ENCODE results near the gene HIF1A.
"Not testable (repeated sequence)": the region's sequence is repeated elsewhere in the genome, so short reads cannot be mapped to it uniquely, and the experiment has no call there.

Gene HIF1A

DNA sequence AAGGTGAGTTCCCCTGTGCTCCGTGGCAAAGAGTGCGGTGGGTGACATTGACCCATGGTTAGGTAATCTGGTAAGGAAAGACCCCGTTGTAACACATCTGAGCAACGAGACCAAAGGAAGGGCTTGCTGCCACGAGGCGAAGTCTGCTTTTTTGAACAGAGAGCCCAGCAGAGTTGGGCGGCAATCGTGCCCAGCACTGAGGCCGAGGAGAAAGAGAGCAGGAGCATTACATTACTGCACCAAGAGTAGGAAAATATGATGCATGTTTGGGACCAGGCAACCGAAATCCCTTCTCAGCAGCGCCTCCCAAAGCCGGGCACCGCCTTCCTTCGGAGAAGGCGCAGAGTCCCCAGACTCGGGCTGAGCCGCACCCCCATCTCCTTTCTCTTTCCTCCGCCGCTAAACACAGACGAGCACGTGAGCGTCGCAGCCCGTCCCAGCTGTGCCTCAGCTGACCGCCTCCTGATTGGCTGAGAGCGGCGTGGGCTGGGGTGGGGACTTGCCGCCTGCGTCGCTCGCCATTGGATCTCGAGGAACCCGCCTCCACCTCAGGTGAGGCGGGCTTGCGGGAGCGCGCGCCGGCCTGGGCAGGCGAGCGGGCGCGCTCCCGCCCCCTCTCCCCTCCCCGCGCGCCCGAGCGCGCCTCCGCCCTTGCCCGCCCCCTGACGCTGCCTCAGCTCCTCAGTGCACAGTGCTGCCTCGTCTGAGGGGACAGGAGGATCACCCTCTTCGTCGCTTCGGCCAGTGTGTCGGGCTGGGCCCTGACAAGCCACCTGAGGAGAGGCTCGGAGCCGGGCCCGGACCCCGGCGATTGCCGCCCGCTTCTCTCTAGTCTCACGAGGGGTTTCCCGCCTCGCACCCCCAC is at the start of gene HIF1A:
TSS of gene HIF1A (plus strand) at position 684 of the 865 bp plus-strand sequence. CDS start 292 bp downstream, outside the sequence.
- peak; percentile 94 for DNase-seq (ENCODE audit: low spot score)

DNA sequence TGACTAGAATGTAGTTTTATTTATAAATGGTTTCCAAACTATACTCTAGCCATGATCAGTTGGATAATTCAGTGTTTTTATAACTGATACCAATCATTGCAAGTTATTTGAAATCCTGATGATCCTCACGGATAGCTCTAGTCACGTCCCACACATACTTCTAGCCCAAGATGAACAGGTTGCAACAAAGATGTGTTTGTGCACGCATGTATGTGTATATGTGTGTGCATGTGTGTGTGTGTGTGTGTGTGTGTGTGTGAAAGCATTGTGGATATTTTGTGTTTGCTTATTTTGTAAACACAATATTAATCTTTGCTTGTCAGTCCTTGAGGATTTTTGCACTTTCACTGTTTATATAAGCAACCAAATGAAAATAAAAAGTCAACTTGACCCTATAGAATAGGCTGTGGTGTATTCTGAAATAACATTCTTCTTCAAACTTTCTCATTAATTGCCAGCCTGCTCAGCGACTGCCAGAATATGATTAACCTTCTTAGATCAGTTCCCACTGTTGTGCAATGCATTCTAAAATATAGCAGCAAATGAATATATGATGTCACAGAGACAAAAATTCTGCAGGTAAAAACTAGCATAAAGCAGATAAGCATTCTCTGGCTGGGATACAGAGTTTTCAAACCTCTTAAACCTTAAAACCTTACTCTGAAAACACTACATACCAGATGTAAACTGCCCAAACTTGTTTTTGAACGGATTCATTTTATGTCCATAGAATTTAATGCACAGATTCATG is 48.8 kb upstream of the HIF1A start:
- DNase-seq (ENCODE audit: low spot score) = no peak

DNA sequence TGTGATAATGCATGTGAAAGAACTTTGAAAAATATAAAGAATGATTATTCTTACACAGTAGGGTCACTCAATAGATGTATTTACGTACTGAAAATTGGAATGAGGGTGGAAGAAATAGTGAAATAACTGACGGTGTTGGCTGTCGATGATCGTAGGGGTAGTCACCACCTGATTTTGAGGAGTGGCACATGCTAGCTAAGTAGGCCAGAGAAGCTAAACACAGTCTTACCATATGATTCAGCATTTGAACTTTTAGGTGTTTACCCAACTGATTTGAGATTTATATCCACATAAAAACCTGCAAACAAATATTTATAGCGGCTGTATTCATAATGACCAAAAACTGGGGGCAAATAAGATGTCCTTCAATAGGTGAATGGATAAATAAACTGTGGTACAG is 47.6 kb upstream of the HIF1A start:
- no peak for DNase-seq (ENCODE audit: low spot score)

DNA sequence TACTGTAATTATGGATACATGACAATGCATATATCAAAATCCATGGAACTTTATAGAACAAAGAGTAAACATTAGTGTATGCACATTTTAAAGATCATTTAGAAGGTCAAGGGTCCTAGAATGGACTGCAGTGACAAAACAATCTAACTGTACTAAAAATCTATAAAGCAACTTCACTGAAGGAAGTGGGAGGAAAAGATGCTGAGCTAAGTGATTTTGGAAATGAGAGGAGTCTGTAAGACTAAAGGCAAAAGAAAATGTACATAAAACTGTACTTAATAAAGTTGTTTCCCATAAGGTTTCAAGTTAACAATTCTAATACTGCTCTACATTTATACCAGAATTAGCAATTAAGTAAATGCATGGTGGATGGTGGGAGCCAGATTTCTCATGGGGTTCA is 46.9 kb upstream of the HIF1A start:
- DNase-seq (ENCODE audit: low spot score) = no peak

DNA sequence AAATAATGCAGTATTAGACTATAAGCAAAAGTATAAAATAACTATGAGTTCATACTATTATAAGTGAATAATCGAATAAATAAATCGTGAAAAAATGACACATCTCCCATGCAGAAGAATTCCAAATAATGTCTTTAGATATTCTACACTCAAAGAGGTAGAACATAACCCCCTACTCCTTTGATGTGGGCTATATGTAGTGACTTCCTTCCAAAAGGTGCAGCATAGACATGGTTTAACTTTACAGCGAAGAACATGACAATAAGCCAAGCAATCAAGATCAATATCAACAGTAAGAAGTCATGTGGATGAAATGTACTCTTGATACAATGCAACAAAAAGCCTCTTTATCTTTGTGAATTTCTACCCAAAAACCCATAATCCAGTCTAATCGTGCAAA is 46.0 kb upstream of the HIF1A start:
- no peak for DNase-seq (ENCODE audit: low spot score)

DNA sequence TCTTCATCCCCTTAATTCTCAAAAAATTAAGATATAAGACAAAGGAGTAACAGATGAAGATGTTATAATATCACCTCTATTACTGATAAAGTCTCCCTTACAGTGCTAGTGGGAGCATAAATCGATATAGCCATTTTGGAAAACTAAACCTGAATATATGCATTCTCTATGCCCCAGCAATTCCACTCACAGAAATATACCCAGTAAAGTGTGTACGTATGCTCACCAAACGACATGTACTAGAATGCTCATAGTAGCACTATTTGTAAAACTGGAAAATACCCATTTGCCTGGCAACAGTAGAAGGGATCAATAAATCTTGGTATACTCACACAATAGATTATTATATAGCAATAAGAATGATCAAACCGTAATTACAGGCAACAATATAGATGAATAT is 44.0 kb upstream of the HIF1A start:
- no peak for DNase-seq (ENCODE audit: low spot score)

DNA sequence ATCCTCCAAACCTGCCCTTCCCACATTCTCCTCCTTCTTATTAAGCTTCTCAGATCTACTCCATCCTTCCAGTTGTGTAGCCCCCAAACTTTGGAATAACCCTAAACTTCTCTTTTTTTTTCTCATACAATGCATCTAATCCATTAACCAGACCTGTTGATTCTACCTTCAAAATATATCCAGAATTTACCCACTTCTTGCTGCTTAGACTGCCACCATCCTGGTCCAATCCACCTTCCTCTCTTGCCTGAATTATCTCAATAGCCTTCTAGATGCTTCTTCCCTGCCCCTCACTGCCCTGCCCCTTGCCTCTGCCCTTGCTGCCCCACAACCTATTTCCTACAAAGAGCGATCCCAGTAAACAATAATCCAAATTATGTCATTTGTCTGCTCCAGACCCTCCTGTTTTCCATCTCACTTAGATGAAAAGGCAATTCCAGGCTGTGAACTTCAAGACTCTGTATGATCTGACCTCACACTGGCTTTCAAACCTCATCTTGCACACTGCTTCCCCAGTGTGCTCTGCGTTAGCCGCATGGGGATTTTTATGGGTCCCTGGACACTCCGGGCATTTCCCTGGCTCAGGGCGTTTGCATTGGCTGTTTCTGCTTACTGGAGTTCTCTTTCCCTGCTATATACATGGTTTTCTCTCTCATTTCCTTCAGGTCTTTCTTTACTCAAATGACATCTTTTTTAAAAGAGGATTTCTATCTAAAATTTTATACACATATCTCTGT is 42.6 kb upstream of the HIF1A start:
- no peak for DNase-seq (ENCODE audit: low spot score)

DNA sequence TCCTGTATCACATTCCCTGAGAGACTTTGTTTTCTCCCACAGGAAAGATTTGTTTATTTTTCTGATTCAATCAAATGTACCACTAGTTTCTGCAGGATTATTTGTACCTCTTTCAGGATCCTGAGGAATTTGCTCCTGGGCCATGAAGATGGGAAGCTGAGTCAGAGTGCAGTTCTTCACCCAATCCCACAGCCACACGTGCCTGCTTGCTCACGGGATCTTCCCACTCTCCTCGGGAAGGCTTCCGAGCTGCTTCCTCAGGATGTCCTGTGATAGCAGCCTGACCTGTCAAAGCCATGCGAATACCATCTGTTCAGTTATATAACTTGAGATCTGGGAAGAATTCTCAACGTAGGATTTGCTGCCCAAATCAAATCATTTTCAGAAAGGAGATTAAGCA is 41.8 kb upstream of the HIF1A start:
- no peak for DNase-seq (ENCODE audit: low spot score)

DNA sequence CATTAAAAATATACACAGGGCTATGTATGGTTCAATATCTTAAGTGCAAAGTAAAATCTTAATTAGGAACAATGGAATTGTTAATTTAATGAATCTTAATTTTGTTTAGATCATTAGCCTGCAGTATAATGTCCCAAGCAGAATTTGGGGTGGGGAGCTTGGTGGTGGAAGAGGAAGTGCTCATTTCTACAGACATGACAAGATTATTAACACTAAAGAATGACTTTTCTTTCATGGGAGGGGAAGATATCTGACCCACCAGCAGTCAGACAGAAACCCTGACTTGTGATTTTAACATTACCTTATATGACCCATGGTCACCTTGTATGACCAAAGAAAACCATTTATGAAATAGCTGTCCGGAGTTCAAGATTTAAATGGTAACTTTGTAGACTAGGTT is 41.3 kb upstream of the HIF1A start:
- no peak for DNase-seq (ENCODE audit: low spot score)

DNA sequence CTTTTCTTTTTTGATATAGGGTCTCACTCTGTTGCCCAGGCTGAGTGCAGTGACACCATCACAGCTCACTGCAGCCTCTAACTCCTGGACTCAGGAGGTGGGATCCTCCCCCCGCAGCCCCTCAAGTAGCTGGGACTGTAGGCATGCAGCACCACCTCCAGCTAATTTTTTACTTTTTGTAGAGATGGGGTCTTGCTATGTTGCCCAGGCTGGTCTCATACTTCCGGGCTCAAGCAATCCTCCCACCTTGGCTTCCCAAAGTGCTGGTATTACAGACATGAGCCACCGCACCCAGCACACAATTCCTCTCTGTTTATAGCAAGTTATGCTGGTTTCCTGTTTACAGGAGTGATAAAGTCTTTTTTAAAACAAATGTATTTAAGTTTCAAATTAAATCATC is 39.5 kb upstream of the HIF1A start:
- no peak for DNase-seq (ENCODE audit: low spot score)

DNA sequence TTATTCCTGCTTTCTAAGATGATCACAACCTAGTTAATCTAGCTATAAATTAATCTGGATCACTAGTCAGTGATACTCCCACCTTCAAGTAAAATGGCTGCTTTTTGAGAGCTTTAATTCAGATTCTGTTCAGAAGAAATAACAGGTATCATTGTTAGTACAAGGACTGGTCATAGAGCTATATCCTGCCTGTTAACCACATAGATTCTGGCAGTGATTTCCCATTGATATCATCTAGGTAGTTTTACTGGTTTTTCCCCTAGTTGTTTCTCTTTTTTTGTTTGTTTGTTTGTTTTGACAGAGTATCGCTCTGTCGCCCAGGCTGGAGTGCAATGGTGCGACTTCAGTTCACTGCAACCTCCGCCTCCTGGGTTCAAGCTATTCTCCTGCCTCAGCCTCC is 39.0 kb upstream of the HIF1A start:
- no peak for DNase-seq (ENCODE audit: low spot score)

DNA sequence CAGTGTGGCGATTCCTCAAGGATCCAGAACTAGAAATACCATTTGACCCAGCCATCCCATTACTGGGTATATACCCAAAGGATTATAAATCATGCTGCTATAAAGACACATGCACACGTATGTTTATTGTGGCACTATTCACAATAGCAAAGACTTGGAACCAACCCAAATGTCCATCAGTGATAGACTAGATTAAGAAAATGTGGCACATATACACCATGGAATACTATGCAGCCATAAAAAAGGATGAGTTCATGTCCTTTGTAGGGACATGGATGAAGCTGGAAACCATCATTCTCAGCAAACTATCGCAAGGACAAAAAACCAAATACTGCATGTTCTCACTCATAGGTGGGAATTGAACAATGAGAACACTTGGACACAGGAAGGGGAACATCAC is 37.2 kb upstream of the HIF1A start:
- DNase-seq (ENCODE audit: low spot score) = not testable (repeated sequence)

DNA sequence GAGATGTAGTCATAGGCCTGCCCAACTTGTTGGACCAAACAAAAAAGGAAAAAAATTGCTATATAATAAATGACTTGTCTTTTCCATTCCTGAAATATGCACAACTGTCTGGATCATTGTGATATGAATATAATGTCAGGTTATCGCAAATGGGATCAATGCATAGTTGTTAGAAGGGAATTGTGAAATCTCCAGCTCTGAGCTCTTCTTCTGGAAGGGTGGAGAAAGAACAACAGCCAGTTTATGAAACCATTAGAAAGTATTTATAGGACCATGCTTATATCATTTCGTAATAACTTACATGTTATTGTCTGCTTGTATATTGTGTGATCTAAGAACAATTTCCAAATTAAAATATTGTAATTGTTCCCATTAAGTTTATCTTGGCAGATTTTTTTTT is 35.7 kb upstream of the HIF1A start:
- DNase-seq (ENCODE audit: low spot score) = no peak

DNA sequence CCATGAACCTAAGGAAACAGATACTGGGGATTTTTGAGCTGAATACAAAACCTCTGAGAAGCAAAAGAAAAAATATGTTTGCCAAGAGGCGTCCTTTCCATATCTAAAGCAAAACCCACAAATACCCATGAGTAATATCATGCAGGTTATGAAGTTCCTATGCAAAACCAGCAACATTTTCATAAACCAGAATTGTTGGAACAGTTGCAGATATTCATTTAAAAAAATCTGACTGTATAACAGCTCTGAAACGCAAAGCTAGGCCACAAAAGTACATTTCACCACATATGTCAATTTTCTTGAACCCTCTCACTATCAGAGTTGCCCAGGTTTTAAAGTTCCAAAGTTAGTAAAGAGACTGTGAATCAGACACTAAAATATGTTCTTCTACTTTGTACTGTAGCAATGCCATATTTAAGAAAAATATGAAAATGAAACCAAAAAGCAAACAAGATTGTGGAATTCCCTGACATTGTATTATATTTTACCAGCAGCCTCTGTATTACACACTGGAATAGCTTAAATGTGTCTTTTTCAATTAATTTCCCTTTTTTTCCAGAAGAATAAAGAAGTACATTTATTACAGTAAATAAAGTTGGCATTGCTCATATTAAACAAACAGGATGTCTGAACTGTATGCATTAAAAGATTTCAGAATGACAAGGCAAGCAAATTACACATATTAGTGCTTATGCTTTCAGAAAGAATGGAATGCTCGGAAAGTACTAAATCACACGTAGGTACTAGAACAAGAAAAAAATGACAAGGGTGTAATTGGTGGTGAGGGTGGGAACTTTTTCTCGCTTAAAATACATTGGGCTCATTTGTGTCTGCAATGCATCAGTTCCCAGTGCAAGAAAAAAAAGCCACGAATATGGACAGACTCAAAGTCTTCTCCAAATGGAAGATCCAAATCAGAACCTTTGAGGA is 33.6 kb upstream of the HIF1A start:
- DNase-seq (ENCODE audit: low spot score) = no peak

DNA sequence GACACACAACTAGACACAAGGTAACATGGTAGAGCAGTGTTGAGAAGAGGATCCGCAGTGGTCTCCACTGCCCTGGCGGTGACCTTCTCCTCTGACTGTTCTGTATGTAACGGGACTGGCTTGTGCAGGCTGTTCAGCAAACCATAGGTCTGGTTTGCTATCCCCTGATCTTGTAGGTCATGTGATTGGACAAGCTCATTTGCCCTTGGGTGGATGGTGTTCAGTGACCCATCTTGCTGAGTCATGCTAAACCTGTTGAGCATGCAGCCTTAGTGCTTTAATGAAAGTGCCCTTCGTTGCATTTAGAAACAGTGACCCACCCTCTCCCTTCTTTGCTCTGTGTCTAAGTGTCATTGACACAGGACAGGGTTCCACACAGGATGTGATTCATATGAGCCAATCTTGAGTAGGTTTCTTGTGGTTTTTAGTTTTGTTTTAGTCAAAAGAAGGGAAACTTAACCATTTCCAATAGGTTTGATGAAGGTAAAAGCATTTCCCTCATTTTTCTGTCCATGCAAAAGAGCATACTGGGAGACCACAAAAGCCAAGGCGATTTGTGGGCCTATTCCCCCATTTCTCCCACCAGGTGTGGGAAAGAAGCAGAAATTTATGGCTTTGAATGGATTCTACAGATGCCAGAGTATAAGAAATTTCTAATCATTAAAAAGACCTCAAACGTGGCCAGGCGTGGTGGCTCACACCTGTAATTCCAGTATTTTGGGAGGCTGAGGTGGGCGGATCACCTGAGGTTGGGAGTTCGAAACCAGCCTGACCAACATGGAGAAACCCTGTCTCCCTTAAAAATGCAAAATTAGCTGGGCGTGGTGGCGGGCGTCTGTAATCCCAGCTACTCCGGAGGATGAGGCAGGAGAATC is 32.6 kb upstream of the HIF1A start:
- DNase-seq (ENCODE audit: low spot score) = no peak

DNA sequence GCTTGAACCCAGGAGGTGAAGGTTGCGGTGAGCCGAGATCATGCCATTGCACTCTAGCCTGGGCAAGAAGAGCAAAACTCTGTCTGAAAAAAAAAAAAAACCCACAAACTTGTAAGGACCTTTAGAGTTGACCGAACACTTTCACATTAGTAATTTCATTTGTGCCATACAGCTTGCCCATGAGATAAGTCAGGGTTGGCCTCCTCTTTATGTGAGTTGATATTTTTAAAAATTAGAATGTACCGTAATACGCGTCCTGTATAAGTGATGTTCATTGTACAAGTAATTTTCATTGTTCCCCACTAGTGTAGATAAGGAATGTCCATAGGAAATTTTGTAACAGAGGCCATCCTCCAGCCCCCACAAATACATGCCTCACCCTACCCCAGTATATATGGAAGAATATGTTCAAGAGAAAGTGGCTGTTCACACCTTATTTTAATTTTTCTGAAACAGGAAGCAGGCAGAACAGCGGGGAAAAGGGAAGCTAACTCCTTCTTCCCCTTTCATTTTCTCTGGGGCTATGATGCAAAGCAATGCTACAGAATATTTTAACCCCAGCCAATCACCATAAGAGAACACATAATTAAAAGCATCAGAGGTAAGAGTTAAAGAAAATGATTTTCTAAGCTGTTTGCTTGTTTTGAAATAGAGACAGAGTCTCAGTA is 31.9 kb upstream of the HIF1A start:
- no peak for DNase-seq (ENCODE audit: low spot score)

DNA sequence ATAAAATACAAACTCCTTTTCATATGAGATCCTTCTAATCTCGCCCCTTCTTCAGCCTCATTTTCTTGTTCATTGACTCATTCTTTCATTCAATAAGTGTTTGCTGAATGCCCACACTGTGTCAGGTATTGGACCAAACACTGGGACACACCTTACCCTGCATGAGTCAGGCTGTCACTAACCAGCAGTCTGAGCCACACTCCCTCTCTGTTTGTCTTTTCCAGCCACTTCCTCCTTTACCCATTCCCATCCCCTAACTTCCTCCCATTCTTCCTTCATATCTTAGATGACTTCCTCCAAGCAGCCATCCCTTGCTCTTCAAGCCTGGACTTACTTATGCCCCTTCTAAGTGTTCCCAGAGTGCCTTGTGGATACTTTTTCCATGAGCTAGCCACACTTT is 27.0 kb upstream of the HIF1A start:
- DNase-seq (ENCODE audit: low spot score) = no peak

DNA sequence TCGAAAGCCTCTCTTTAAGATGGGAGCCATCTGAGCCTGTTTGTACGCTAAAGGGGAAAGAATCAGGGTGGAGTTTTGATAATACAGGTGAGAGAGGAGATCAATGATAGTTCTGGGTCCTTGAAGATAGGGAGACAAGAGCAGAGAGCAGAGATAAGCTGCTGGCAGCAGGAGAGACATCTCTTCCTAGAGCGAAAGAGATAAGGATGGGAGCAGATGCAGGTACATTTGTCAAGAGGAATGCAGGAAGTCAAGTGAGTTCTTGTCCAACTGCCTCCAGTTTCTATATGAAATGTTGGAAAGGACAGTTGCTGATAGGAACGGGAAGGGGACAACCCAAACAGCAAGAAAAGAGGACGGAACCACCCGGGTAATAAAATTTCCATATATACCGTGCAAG is 24.7 kb upstream of the HIF1A start:
- DNase-seq (ENCODE audit: low spot score) = no peak

DNA sequence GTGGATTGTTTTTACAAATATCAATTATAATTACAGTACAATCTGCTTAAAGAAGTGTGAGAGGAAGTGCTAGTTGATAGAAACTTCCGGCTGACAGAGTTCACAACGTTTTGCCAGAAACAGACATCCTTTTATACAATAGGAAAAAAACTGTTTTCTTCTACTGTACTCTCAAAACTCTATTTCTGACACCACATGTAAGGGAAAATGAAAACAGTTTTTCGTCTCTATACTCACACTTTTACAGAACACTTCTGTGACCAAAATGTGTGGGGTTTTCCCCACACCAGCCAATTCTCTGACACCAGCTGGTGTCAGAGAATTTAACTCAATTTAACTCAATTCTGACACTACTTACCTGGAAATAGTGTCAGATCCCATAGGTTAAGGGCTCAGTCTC is 24.2 kb upstream of the HIF1A start:
- no peak for DNase-seq (ENCODE audit: low spot score)

DNA sequence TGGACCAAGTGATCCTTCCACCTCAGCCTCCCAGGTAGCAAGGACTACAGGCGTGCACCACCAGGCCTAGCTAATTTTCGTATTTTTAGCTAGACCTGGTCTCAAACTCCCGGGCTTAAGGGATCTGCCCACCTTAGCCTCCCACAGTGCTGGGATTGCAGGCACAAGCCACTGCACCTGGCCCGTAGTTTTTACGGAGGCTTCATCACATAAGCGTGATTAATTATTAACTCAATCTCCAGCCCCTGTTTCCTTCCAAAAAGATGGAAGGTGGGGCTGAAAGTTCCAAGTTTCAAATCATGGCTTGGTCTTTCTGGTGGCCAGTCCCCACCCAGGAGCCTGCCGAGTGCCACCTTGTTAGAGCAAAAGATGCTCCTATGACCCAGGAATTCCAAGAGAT is 22.5 kb upstream of the HIF1A start:
- DNase-seq (ENCODE audit: low spot score) = no peak
